Body of pancreas (tissue), 4 donors: Measurements from ENCODE around the gene IFI6. TPM values are rescaled to one million over a fixed set of nuclear protein-coding genes. Genes with fewer than 3 reads are reported as not detected.

Experiments
- ATAC-seq: fragments of 150-250 bp; one replicate; pipeline ENCODE4 v1.9.1; 2016
- DNase-seq, 4 donors: peaks; one replicate each; pipeline ENCODE4 v3.0.0-alpha.2; 2019
- H3K27ac ChIP-seq, 4 donors: fragments of 200-600 bp; sonication (generic); 1 replicate in 3 of 4; 2 replicates in 1 of 4; pipeline versions ENCODE4 v1.5.1 to v1.6.1; 2016 to 2019; ENCODE audit warnings: mild to moderate bottlenecking in 1 of 4, mixed read lengths in 1 of 4, moderate library complexity in 1 of 4
- H3K27me3 ChIP-seq, 2 donors: fragments of 200-600 bp; sonication (generic); one replicate each; pipeline ENCODE4 v1.6.0; 2016; ENCODE audit warnings: mild to moderate bottlenecking in 1 of 2
- H3K36me3 ChIP-seq, 2 donors: fragments of 200-600 bp; sonication (generic); replicated peaks in 1 of 2; 2 replicates each; pipeline ENCODE4 v1.5.1; 2016; ENCODE audit warnings: low read depth in 2 of 2; ENCODE audit not compliant: insufficient read depth in 1 of 2
- H3K4me1 ChIP-seq: fragments of 200-600 bp; sonication (generic); one replicate; pipeline ENCODE4 v1.6.0; 2016
- H3K4me3 ChIP-seq, 2 donors: fragments of 200-600 bp; sonication (generic); 1 replicate in 1 of 2; 2 replicates in 1 of 2; pipeline ENCODE4 v1.5.1; 2016 to 2019
- H3K9me3 ChIP-seq, 3 donors: fragments of 200-600 bp; sonication (generic); 1 replicate in 2 of 3; 2 replicates in 1 of 3; pipeline ENCODE4 v1.5.1; 2016
- CTCF ChIP-seq, 7 experiments: fragments of 450-650 bp in 4 of 7; fragments of 200-600 bp in 3 of 7; sonication (generic) in 3 of 7; IDR thresholded peaks; one replicate each; pipeline ENCODE4 v1.5.1; 2016 to 2019; ENCODE audit warnings: antibody characterized with exemption in 7 of 7
- POLR2A ChIP-seq, 3 donors: fragments of 450-650 bp; IDR thresholded peaks; one replicate each; pipeline ENCODE4 v1.6.1; 2016; ENCODE audit warnings: antibody characterized with exemption in 3 of 3, mild to moderate bottlenecking in 2 of 3
- WGBS, 2 donors: methylation state at CpG; one replicate each; pipeline ENCODE4 v1.1.5; 2017; 5-methylcytosine and 5-hydroxymethylcytosine counted together
- intact Hi-C: fragments of 100-400 bp; cut with DNase I; formaldehyde crosslinking; loops from one replicate; pipeline ENCODE4 v1.15.1; 2023
- total RNA-seq, 2 donors: library from RNA; depleted of rRNA; stranded (reverse); fragments of >200 nt; gene quantifications; one replicate each; pipeline ENCODE4 v1.1.0, GENCODE V29; 2016

Gene IFI6
- total RNA-seq, 2 donors from 2014 or later, result 54.0 to 58.0 TPM

GRCh38 chr1:27635396-27636142 lies 36.4 kb downstream of the IFI6 start:
- Histone ChIP-seq H3K4me3 (no peak overlapping the region), H3K36me3 (no peaks in the 10 kb centered on the region), H3K27me3 (peaks cover 0 to 4% of the 10 kb centered on the region in 2 donors), H3K27ac (peak overlapping the region in 1 of 4 donors; percentile 75), H3K9me3 (no peaks in the 10 kb centered on the region), H3K4me1 (peaks cover 13% of the 10 kb centered on the region)
- WGBS, 2 donors, result 82 to 84% methylated on average over 9 to 11 of the region's 11 CpGs
- TF ChIP-seq POLR2A (IDR thresholded peaks at IDR 0.05), result no peak
- TF ChIP-seq CTCF (IDR thresholded peaks at IDR 0.05), result no peak
- intact Hi-C loops, result no loop called here
- ATAC-seq, result no peak
- DNase-seq, result no peak

GRCh38 chr1:27634985-27635367 lies 37.0 kb downstream of the IFI6 start, which contains the start of gene FGR:
Gene FGR, minus strand, starts transcription at chr1:27635185. Its CDS starts 11,269 bp downstream, at chr1:27623916.
- intact Hi-C loops, result no loop called here
- DNase-seq (peak in 1 of 4 donors; percentile 39), ATAC-seq (no peak)
- Histone ChIP-seq H3K36me3 (no peaks in the 10 kb centered on the region), H3K27me3 (peaks cover 0 to 4% of the 10 kb centered on the region in 2 donors), H3K9me3 (no peaks in the 10 kb centered on the region), H3K27ac (peak within 1 kb of the TSS in 2 of 4 donors; percentile 39 to 75), H3K4me3 (no peak within 1 kb of the TSS), H3K4me1 (peaks cover 13% of the 10 kb centered on the region)
- TF ChIP-seq CTCF (IDR thresholded peaks at IDR 0.05) (no peak), POLR2A (IDR thresholded peaks at IDR 0.05) (peak in 2 of 3 donors; percentile 10 to 47)
- WGBS, 2 donors, result 51 to 80% methylated on average over 7 to 24 of the region's 28 CpGs

- no peaks in the 10 kb centered on the region for H3K36me3 ChIP-seq
- ATAC-seq, result peak; percentile 51
- intact Hi-C loops, result no loop called here
- 9 to 26% methylated on average over 21 to 49 of the region's 63 CpGs for WGBS, 2 donors
- H3K4me1 ChIP-seq, result peaks cover 13% of the 10 kb centered on the region
- H3K9me3 ChIP-seq, result no peaks in the 10 kb centered on the region
- no peak overlapping the region for H3K4me3 ChIP-seq
- TF ChIP-seq POLR2A (IDR thresholded peaks at IDR 0.05) (no peak), CTCF (IDR thresholded peaks at IDR 0.05) (no peak)
- peaks cover 0 to 4% of the 10 kb centered on the region in 2 donors for H3K27me3 ChIP-seq
- peak overlapping the region in 2 of 4 donors; percentile 39 to 75 for H3K27ac ChIP-seq
- peak in 1 of 4 donors; percentile 40 for DNase-seq
These were observed 37.6 kb downstream of the IFI6 start for GRCh38 chr1:27634177-27634984.

- no peaks in the 10 kb centered on the region for H3K36me3 ChIP-seq
- peaks cover 13% of the 10 kb centered on the region for H3K4me1 ChIP-seq
- TF ChIP-seq CTCF (IDR thresholded peaks at IDR 0.05) (no peak), POLR2A (IDR thresholded peaks at IDR 0.05) (no peak)
- DNase-seq (no peak), ATAC-seq (no peak)
- peaks cover 0 to 4% of the 10 kb centered on the region in 2 donors for H3K27me3 ChIP-seq
- intact Hi-C loops, result no loop called here
- H3K9me3 ChIP-seq, result no peaks in the 10 kb centered on the region
- WGBS, 2 donors, result 28 to 74% methylated on average over 5 to 17 of the region's 17 CpGs
- peak overlapping the region in 2 of 4 donors; percentile 39 to 75 for H3K27ac ChIP-seq
- no peak overlapping the region for H3K4me3 ChIP-seq
These were observed 38.3 kb downstream of the IFI6 start for GRCh38 chr1:27633640-27634176.
